NCI-H128 (cell line): ENCODE measurements around the gene ACAD8.
A peak's percentile ranks its signal among the peaks of the same experiment; 100 is the strongest.

ENCODE experiments used
- DNase-seq: peaks from one replicate; lab custom pipeline; 2025; ENCODE audit not compliant: unreplicated experiment; lab: John Stamatoyannopoulos, UW

The ACAD8 gene

GRCh38 chr11:134253188-134253993 is at the start of gene ACAD8, which contains the start of gene THYN1:
Gene ACAD8, plus strand, starts transcription at chr11:134253568. Its CDS starts 33 bp downstream, at chr11:134253601.
Gene THYN1, minus strand, starts transcription at chr11:134253352. Its CDS starts 470 bp downstream, at chr11:134252882.
- DNase-seq = peak; percentile 85

GRCh38 chr11:134205729-134206128 is 47.6 kb upstream of the ACAD8 start:
- no peak for DNase-seq

DNA sequence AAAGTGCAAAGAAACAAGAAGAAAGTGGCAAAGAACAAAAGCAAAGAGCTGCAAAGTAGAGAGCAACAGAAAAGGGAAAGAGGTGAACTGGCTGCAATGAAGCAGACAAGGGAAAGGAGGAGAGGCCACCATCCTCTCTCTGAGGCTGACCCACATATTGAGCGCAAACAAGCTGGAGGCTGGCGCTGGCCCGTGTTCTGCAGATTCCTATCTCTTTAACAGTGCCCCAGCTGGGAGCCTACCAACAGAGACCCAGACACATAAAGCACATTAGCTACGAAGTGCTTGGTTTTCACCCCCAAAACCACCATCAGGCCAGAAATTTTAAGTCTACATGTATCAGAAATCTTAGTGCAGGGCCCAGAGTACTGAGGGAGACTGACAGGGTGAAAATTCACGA is 47.2 kb upstream of the ACAD8 start:
- no peak for DNase-seq

- DNase-seq = no peak
Measured at GRCh38 chr11:134207538-134208239, 45.7 kb upstream of the ACAD8 start.

GRCh38 chr11:134215836-134216235 is 37.5 kb upstream of the ACAD8 start:
- DNase-seq = no peak

- no peak for DNase-seq
Measured at GRCh38 chr11:134216816-134217215, 36.6 kb upstream of the ACAD8 start.

- no peak for DNase-seq
Measured at GRCh38 chr11:134223121-134223520, 30.2 kb upstream of the ACAD8 start.

DNA sequence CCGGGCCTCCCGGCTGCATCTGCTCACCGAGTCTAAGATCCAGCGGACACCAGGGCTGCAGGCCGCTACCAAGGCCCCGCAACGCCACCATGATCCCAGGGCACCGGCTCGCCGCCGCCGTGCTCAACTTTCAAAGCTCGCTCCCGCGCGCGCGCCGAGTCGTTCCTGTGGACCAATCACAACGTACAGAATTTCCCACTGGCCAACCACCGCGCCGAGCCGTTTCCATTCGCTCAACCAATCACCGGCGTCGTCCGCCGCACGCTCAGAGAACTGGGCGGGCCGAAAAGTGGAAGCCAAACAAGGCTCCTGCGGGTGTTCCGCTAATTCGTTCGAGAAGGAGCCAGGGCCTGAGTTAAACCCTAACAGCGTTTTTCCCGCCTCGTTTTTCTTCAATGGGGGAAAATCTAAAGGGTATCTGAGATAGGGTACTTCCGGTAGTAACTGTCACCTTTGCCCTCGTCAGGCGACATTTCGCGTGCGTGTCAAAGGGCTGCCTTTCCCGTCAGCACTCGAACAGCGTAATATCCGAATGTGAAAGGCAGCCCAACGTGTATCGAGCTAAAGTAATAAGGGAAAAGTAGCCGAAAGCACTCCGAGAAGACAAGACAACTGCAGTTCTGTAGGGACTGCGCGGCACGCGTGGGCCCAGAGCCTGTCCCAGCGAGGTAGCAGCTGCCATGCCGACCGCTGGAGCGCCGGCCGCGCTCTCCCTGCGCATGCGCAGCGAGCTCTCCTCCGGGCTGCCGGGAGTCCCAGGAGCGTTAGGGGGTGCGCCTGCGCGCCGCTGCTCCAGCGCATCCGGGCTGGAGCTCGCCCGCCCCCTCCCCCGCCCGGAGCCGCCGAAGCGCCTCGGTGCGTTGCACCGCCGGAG is 29.3 kb upstream of the ACAD8 start, which contains the start of the genes NCAPD3 and VPS26B:
Gene NCAPD3 (minus strand): TSS at position 132 of the 874 bp plus-strand sequence. CDS start 41 bp downstream, at position 91.
Gene VPS26B (plus strand): TSS at position 836 of the 874 bp plus-strand sequence. CDS start 452 bp downstream, outside the sequence.
- peak; percentile 90 for DNase-seq

- peak; percentile 20 for DNase-seq
Measured at GRCh38 chr11:134224710-134225664, 28.4 kb upstream of the ACAD8 start.

- DNase-seq = no peak
Measured at GRCh38 chr11:134226806-134227325, 26.5 kb upstream of the ACAD8 start.

DNA sequence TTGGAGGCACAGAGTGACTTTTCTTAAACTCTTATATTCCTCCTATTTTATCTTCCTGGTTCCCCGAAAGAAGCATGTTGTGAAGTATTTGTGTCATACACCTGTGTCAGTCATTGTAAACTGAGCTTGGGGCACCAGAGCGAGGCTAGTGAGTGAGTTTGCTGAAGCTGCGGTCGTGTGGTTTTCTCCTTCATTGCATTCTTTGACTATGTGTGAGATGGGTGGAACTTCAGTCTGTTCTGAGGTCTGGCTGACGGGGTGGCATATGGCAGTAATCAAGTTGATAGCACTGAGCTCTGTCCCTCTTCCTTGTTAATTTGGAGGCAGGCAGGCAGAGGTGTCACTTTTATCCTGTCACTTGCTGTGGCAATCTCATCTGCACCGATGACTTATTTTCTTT is 24.7 kb upstream of the ACAD8 start:
- no peak for DNase-seq

- no peak for DNase-seq
Measured at GRCh38 chr11:134229126-134229790, 24.1 kb upstream of the ACAD8 start.

GRCh38 chr11:134230339-134230738 is 23.0 kb upstream of the ACAD8 start:
- DNase-seq = no peak

- no peak for DNase-seq
Measured at GRCh38 chr11:134231958-134232659, 21.3 kb upstream of the ACAD8 start.

DNA sequence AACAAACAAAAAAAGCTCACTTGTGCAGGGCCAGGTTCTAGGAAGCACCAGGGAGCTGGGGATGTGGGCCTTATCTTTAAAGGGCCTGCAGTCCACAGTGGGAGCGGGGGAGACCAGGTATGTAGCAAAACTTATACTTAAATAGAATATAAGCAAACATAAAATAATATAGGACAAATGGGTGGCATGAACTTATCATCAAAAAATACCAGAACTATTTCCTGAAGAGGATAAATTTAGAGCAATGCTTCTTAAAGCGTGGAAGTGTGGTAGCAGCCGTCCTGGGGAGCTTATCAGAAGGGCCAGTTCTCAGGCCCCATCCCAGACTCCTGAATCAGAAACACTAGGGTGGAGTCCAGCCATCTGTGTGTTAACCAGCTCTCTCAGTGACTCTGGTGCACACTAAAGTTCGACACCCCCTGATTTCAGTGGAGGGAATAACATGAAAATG is 19.6 kb upstream of the ACAD8 start:
- no peak for DNase-seq

- DNase-seq = no peak
Measured at GRCh38 chr11:134235399-134235798, 18.0 kb upstream of the ACAD8 start.

DNA sequence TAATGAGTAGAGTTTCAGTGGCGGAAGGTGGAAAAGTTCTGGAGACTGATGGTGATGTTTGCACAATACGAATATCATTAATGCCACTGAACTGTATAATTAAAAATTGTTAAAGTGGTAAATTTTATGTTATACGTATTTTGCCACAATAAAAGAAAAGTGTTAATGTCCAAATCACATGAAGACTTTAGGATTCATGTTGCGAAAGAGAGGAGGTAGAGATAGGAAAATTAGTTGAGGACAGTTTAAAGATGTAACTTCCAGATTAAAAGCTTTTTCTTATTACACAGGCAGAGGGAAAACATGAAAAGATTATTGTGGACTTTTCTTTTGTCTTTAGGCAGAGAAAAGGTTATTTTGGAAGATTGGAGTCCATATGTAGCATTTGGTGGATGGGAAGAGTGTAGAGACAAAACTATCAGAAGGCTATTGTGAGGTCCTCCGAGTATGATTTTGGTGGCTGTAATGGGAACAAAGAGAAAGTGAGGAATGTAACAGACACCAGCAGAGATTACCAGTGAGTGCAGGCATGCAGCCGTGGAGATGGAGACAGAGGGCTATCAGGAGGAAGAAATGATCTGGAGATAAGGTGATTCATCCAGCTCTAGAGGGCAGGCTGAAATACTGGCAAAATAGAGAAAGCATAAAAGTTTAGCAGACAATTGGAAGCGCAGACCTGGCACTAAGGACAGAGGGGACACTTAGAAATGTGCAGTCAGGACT is 16.4 kb upstream of the ACAD8 start:
- no peak for DNase-seq

DNA sequence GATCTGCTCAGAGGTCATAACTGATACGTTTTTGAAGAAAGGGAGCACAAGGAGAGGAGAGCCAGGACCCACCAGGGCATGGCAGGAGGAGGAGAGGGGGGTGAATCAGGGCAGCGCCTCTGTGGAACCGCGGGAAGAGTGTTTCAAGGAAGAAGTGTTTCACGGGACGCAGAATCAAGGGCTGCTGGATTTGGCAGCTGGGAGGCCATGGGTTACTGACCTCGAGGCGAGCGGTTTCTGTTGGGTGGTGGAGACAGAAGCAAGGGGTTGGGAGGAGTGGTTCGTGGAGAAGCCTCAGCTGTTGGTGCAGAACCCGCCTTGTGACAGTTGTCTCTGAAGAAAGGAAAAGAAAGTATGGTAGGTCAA is 15.8 kb upstream of the ACAD8 start:
- DNase-seq = no peak
